RPMI7951 (cell line): ENCODE results near the gene ADGRG1. TPM values are rescaled to one million over a fixed set of nuclear protein-coding genes. Genes with fewer than 3 reads are reported as not detected.
A peak's percentile ranks its signal among the peaks of the same experiment; 100 is the strongest.

Experiments used
- DNase-seq: peaks from one replicate; pipeline ENCODE4 v3.0.0-alpha.2; 2012; ENCODE audit warnings: low read depth
- total RNA-seq: library from RNA; depleted of rRNA; stranded (reverse); fragments of >200 nt; shearing (Covaris generic); gene quantifications from 2 replicates; pipeline ENCODE4 v1.2.3, GENCODE V29; 2014

Gene ADGRG1
- total RNA-seq, 1 experiment from 2014 or later: 3.7 TPM

DNA sequence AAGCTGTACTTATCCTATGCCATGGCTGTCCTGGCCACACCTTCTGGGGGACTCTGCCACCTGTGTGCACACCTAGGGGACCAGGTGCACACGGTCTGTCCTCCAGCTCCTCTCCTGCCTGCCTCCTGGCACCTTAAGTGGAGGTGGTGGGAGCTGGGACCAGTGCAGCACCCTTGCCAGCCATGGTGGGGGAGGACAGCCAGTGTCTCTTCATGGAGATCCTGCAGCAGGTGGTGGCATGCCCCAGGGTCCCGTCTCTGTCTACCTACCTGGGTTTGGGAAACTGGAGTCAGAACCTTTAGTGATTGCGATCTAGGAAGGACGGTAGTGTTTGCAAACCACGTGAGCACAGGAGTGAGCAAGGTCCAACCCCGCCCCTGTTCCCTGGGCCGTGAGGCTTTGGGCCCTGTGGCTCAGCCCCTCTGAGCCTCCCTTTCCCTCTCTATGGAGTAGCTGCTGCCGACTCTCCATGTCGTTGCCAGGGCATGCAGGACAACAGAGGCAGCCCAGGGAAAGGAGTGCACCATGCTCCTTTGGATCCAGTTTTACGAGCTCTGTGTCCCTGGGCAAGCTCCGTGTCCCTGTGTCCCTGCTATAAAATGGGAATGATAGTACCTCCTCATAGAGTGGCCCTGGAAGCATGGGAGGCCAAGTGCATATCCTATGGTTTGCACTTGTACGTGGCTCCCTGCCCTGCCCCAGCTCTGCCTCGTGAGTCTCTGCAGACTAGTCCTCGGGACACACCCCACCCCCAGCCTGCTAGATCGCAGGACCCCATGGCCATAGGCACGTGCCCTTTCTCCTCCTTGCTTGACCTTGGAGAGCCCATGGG, 7.1 kb downstream of the ADGRG1 start:
- no peak for DNase-seq

DNA sequence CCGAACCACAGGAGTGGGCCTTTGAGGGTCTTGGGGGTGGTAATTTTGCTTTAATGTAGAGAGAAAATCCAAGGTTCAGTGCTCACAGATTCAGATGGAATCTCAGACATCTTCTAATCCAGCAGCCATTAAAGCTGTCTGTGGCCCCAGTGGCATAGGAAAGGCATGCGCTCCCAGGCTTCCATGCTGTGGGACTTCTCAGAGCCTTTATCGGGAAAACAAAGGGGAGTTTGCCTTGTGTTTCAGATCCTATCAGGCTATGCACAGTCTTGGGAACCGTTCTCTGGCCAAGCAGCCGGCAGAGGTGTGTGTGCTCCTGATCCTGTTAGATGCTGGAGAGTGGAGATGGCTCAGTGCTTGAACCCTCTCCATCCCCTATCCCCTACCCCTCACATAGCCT, 7.8 kb downstream of the ADGRG1 start:
- no peak for DNase-seq

DNA sequence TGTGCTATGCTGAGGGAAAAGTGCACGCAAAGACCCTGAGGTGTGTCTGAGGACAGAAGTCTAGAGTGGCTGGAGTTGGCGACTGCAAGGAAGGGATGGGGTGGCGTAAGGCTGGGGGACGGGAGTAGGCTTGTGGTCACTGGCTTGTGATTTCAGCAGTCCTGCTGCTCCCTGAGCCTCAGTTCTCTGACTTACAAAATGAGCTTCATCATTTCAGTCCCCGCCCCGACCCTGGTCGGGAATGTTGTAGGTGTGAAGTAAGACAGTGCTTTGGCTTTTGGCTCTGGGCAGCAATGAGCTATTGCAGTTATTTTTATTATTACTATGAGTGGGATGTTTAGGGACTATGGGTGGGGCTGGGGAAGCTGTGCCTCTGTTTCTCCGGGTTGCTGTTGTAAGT, 8.6 kb downstream of the ADGRG1 start:
- no peak for DNase-seq

DNA sequence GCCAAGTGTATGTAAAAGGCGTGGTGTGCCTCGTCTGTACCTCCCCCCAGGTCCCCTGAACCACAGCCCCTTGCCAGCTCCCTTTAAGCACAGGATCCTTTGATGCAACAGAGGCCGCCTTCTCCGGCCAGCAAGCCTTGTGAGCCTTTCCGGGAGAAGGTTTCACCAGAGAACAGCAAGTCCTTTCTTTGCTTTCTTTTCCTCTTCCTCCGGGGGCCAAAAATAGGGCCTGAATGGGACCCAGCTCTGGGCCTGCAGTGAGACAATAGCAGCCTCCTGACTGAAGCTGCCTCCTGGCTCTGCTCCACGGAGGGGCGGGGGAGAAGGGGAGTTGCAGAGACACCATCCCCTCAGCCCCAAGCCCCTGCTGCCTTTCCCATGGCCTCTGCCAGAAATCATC, 9.0 kb downstream of the ADGRG1 start:
- no peak for DNase-seq

DNA sequence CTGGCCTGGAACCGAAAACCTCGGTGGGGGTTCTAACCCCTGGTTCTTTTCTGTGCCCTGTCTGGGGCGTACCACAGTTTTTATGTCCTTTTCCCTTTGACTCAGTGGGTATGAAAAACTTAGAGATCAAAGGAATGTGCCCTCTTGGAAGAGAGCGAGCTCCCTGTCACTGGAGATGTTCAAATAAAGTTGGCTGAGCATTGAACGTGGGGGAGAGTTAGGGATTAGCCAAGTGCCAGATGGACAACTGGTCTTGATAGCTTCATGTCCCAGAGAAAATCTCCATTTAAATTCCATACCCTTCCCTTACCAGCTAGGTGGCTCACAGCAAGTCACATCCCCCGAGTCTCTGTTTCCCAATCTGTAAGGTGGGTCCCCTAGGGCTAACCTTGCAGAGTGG, 9.5 kb downstream of the ADGRG1 start:
- DNase-seq: no peak

DNA sequence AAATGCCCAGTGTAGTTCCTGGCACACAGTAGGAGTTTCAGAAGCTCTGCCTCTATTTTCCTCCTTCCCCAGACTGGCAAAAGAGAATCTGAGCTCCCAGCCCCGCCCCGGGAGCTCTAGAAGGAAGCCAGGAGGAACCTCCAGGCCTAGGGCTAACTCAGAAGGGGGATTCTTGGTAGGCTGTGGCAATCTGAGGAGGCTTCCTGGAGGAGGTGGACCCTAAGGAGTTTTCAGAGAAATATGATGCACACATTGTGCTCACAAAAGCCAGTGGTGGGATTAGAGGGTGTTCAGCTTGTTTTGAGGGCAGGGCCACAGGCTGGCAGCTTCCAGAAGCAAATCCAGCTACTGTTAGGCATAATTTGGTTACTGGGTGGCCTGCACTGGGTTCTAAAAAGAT, 10.0 kb downstream of the ADGRG1 start:
- no peak for DNase-seq

DNA sequence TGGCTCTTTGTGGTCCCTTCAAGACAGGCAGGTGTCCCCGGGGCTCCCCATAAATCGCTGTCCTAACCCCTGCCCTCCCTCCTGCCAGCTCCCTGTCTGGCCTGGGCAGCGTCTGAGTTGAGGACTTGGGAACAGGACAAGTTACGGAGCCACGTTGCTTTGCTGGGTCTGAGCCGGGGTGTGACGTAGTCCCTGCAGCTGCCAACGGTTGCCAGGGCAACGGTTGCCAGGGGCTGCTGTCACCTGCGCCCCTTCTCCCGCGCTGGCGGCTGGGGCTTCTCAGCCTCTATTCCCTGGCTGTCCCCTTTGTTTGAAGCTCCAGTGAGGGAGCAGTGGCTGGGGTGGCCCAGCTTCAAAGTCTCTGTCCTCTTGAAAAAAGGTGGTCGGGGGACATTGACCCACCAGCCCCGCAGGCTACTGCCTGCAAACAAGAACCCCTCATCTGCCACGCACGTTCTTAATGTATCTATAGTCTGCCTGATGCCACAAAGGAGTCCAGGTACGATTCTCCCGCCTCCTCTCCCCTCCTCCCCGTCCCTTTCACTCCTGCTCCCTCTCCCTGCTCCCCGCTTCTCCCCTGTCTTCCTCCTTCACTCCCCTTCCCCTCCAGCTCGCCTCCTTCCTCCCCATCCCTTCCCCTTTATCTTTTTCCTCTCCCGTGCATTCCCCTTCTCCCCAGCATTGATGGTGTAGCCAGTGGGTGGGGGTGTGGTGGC, 10.9 kb downstream of the ADGRG1 start:
- DNase-seq: no peak

DNA sequence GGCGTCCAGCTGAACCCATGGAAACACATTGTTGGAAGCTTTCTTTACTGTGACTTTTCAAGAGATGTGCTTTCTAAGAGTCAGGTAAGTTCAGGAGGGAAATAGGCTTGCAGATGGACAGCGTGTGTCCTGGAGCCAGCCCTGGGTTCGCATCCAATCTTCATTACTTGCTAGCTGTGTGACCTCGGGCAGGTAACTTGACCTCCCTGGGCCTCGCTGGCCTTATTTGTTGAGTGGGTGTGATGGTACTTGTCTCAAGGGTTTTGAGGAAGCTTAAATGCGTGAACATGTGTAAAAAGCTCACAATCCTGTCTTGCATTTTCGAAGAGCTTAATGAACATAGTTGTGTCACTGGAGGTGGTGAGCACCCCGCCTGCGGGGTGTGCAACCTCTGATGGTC, 11.8 kb downstream of the ADGRG1 start:
- DNase-seq: no peak

DNA sequence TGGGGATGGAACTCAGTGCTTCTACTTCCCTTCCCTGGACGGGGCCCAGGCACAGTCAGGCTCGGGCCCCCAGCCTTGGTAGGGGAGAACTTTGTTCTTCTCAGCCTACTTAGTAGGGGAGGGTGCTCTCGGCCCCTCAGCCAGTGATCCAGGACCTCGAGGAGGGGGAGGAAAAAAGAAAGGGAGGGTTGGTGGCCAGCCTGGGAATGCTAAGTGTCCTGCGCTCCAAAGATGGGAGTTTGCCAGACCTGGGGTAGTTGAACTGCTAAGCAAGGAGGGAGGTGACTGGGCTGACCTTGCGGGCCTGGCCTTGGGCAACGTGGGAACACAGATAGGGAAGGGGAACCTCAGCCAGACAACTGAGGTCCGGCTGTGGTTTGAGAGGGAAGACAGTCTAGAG, 12.2 kb downstream of the ADGRG1 start:
- no peak for DNase-seq

DNA sequence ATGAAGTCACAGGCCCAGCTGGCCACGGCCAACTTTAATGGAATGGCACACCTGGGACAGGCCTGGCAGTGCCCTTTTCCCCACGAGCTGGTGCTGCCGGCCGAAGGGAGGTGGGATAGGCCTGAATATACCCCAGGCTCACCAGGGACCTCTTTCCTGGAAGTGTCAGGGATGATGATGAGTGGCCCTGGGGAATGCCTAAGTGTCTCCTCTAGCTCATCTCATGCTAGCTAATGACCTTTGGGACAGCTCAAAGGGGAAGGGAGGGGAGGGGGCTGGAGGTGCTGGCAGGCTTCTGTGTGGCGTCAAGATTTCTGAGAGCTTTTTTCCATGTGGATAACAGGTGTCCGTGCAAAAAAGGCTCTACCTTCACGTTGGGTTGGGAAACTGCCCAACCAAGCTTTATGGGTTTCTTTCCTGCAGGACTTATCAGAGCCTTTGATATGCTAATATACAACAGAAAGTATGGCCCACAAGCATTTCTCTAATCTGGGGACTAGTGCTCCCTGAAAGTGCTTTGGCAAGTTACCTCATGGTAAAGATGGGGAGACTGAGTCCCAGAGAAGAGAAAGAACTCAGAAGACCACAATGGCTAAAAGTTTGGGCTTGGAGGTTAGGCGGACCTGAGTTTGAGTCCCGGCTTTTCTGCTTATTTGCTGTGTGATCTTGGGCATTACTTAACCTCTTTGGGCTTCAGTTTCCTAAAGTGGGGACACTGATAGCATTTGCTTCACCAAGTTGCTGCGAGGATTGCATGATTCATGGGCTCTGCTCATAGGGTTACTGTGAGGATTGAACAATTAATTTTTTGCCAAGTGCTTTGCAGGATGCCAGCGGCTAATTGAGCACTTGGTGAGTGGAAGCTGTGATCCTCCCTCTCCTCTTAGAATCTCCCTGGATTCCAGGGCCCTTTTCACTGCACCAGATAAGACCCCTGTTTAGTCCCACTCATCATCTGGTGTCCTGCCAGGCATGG, 14.0 kb downstream of the ADGRG1 start:
- no peak for DNase-seq

DNA sequence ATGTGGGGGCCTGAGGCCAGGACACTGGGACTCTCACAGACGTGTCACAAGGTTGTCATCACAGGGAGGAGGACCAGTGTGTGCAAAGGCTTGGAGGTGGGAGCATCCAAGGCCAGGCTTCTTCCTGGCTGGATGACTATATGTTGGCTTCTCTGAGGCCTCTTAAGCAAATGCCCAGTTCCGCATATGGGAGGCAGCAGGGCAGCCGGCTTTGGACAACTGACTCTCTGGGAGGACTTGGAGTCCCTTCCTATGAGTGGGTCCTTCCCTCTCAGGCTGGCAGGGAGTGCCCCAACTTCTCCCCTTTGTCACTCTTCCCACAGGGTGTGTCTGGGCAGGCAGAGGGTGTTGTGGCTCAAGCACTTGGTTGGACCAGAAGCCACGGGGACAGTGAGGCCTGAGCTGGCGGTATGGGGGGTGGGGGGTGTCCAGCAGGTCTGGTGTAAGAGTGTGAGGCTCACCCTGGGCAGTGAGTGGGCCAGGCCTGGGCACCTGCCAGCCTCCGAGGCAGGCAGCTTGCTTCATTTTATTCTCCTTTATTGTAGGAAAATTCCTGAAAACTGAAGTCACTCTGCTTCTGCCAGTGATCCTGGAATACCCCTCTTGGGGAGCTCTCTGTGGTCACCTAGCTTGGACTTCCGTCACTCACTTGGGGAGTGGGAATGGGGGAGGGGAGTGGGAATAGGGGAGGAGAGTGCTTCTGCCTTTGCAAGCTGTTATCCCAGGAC, 14.9 kb downstream of the ADGRG1 start:
- DNase-seq: peak; percentile 59

DNA sequence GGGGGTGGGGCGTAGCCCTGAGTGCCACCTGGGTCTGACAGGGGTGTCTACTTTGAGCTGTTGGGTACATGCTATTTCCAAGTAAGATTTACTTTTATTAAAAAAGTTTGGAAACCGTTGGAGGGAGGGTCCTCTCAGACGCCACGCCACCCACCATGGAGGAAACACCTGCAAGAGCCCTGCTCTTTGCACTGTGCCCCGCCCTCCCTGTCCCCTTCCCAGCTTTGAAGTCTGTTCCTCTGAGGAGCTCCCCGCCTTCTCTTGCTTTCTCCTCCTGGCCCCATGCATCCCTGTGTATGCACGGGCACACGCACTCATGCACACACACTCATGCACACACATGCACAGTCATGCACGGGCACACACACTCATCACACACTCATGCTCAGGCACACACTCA, 15.5 kb downstream of the ADGRG1 start:
- DNase-seq: no peak

DNA sequence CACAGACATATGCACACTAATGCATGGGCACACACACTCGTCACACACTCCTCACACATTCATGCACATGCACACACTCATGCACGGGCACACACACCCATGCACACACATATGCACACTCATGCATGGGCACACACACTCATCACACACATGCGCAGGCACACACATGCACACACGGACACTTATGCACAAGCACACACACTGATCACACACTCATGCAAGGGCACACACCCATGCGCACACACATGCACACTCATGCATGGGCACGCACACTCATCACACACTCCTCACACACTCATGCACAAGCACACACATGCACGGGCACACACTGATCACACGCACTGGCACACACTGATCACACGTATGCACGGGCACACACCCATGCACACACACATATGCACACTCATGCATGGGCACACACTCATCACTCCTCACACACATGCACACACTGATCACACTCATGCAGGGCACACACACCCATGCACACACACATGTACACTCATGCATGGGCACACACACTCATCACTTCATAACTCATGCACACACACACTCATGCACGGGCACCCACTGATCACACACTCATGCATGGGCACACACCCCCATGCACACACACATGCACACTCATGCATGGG, 16.1 kb downstream of the ADGRG1 start:
- no peak for DNase-seq

DNA sequence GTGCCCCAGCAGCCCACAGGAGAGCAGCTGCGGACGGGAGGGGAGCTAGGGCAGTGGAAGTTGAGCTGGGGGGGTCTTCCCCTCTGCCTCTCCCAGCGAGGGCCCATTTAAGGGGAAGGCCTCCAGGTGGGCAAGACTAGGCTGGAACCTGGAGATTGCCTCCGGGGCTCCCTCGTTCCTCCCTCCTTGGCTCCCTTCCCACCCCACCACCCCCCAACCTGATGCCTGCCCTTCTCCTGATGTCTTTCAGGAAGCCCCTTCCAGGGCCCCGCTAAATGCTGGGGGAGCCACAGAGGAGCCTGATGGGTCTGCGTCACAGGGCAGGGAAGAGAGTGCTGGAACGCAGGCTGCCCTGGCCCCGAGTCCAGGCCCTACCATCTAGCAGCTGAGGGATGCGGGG, 16.7 kb downstream of the ADGRG1 start:
- no peak for DNase-seq

DNA sequence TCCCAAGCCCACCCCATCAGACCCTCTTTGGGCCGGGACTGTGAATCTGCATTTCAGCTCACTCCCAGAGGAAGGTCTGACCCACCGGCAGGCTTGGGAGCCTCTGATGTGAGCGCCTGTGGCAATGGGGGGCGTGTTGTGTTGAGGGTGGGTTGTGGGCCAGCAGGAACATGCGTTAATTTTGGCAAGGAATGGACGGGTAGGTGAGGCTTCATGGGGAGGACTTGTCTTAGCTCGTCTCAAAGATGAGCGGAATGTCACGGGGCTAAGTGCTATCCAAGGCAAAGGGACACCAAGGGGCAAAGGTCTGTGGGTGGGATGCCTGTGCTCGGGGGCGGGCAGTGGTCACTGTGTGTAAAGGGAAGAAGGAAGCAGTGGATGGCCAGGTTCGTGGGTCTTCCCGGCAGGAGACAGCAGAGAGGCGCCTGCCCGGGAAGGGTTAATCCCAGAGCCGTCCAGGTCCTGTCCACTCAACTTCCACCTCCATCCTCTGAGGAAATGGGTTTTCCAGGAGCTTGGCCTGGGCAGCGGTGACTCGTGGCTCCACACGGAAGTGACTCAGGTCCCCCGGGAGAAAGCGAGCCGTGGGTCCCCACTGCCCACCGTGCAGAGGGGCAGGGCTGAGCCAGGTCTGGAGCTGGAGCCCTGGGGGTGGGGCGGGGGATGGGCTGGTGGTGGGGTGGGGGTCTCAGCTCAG, 17.4 kb downstream of the ADGRG1 start:
- DNase-seq: peak; percentile 69

DNA sequence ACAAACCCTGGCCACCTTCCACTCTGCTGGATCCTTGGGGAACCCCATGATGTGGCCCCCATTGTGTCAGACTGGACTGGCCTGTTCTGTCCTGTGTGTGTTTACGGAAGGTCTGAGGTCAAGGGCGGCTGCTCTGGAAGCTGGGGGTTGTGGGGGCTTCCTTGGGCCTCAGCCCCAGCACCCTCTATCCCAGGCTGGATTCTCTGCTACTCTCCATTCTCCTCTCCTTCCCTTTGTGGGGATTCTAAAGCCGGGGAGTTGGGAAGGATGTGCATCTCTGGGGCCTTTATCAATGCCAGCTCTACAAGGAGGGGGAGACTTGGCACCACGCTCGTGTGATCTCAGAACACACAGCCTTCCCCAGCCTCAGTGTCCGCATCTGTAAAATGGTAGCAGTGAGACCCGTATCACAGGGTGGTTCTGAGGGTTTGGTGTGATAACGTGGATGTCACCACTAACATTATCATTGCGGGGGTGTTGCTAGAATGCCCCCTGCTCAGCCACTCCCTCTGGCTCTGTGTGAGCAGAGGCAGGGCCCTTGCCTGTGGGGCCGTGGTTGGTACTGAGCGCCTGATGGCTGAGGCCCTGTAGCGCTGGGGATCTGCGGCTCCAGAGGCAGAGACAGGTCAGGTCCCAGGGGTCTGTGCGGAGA, 18.1 kb downstream of the ADGRG1 start:
- DNase-seq: no peak

DNA sequence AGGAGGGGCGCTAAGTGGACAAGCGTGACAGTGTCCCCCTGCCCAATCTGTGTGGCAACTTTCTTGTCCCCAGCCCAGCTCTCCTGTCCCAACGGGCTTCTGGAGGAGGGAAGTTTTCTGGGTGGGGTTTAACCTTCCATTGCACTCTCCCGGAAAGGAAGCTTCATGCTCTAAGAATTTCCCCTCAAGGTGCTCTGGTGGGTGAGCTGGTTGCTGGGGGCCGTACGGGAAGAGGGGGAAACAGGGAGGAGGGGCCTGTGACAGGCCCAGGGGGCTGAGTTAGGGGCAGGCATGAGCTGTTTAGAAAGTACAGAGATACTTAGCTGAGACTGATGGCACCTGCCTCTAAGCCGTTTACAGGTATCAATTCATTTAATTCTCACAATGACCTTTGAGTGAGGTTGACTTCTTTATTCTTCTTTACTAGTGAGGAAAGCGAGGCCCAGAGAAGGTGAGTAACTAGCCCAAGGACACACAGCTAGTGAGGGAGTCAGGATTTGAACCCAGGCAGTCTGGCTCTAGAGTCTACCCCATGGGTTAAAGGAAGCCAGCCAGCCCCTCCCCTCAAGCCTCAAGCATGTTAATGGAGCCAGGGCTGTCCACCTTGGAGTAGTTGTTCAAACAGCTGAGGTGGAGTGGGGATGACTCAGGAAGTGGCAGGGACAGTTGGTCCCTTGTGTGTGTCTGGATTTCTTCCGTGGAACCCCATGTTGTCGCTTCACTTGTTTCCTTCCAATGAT, 18.9 kb downstream of the ADGRG1 start:
- DNase-seq: no peak

DNA sequence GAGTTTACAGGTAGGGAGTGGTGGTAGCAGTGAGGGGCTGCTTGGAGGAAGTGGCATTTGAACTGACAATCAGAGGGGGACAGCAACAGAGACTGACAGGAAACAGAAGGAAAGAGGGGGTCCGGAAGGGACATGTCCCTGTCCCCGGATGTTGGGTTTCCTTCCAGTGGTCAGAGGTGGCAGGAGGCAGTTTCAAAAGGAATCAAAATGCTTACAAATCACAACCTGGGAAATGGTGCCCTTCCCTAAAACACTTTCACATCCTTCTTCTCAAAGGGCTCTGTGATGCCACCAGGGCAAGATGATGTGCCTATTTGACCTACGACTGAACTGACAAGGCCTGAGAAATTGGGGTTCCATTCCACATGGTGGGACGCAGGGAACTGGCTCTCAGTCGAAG, 19.7 kb downstream of the ADGRG1 start:
- no peak for DNase-seq
